IMR-90 (cell line): Measurements from ENCODE around the gene SCGB1C1.
"Not testable (repeated sequence)": the region's sequence is repeated elsewhere in the genome, so short reads cannot be mapped to it uniquely, and the experiment has no call there.

Experiments
- CHD1 ChIP-seq: IDR thresholded peaks from 2 replicates; pipeline ENCODE4 v1.6.1; 2012; ENCODE audit warnings: low read depth, low read length, improper control_type of control experiment
- CTCF ChIP-seq: conservative IDR thresholded peaks from 2 replicates; pipeline ENCODE4 v1.5.1; 2012; ENCODE audit warnings: mild to moderate bottlenecking, low read depth, low read length, improper control_type of control experiment
- MXI1 ChIP-seq: IDR thresholded peaks from 2 replicates; pipeline ENCODE4 v1.6.1; 2012; ENCODE audit warnings: low read depth, mild to moderate bottlenecking, low read length, moderate library complexity, borderline replicate concordance
- NFE2L2 ChIP-seq: fragments of 150-350 bp; IDR thresholded peaks from 2 replicates; pipeline ENCODE4 v1.6.1; 2016; ENCODE audit warnings: low read depth, mild to moderate bottlenecking, low read length
- RAD21 ChIP-seq: IDR thresholded peaks from 2 replicates; pipeline ENCODE4 v1.6.1; 2012; ENCODE audit warnings: low read length, improper control_type of control experiment
- RCOR1 ChIP-seq: IDR thresholded peaks from 2 replicates; pipeline ENCODE4 v1.6.1; 2012; ENCODE audit warnings: mild to moderate bottlenecking, low read length, improper control_type of control experiment; ENCODE audit not compliant: insufficient replicate concordance
- RFX5 ChIP-seq: IDR thresholded peaks from 2 replicates; pipeline ENCODE4 v1.8.0; 2012; ENCODE audit warnings: low read depth, mild to moderate bottlenecking, low read length, moderate library complexity
- USF2 ChIP-seq: fragments of 150-350 bp; IDR thresholded peaks from 2 replicates; pipeline ENCODE4 v1.6.1; 2017; ENCODE audit warnings: mild to moderate bottlenecking, antibody characterized with exemption, low read length, low read depth

- TF ChIP-seq CTCF: peak; percentile 22; the same call in 1 of the 2 replicates
- TF ChIP-seq RFX5, RCOR1, USF2, NFE2L2, MXI1, RAD21, CHD1: not testable (repeated sequence)
These were observed 12.6 kb upstream of the SCGB1C1 start for GRCh38 chr11:180242-180641.
